ENCODE data around the gene TADA2A. TPM values are rescaled to one million over a fixed set of nuclear protein-coding genes. Genes with fewer than 3 reads are reported as not detected.

The TADA2A gene
- total and polyA plus RNA-seq, 2 of the 8 experiments (the other 6 are each of a cell fraction or from before 2014, with no cell fraction given) = 8.4 to 18.5 TPM

- DNase-seq (ENCODE audit: low read depth in 1 of 2, low spot score in 2 of 2) (no peak), FAIRE-seq (no peak)
- H2BK15ac ChIP-seq (ENCODE audit: low read length) = no peak overlapping the region
- TF ChIP-seq BRCA1 (IDR thresholded peaks at IDR 0.05; ENCODE audit: low read depth, low read length) (no peak), CREB1 (IDR thresholded peaks at IDR 0.05) (no peak), SP2 (IDR thresholded peaks at IDR 0.05; ENCODE audit: low read length) (no peak), SRF (IDR thresholded peaks at IDR 0.05; ENCODE audit: low read depth, low read length) (no peak), EP300 (IDR thresholded peaks at IDR 0.05; ENCODE audit: borderline replicate concordance in 1 of 2, low read depth in 2 of 2, low read length in 2 of 2) (no peak)
- no peak overlapping the region for H3K4me3 ChIP-seq (ENCODE audit: extremely low read depth in 1 of 4, insufficient read depth in 2 of 4, low read depth in 3 of 4, low read length in 4 of 4)
- peaks cover 0 to 3% of the 10 kb centered on the region in 2 experiments for H4K20me1 ChIP-seq (replicated peaks in 1 of 2; ENCODE audit: control insufficient read depth in 1 of 2, insufficient read depth in 2 of 2, low read length in 2 of 2)
- no peak overlapping the region for H3K18ac ChIP-seq (ENCODE audit: extremely low read depth, low read length)
- H3K79me2 ChIP-seq (ENCODE audit: control insufficient read depth in 1 of 2, insufficient read depth in 2 of 2, low read length in 2 of 2) = peaks cover 0 to 60% of the 10 kb centered on the region in 2 experiments; a peak in 2 of 4 replicates
- H2BK12ac ChIP-seq (ENCODE audit: low read depth, low read length) = no peak overlapping the region
- H3K4me2 ChIP-seq (ENCODE audit: insufficient read depth in 1 of 2, low read depth in 2 of 2, low read length in 2 of 2) = no peak overlapping the region
- H3K27me3 ChIP-seq (replicated peaks in 1 of 4; ENCODE audit: control insufficient read depth in 3 of 4, extremely low read depth in 1 of 4, insufficient read depth in 3 of 4, low read length in 3 of 4) = peaks cover 0 to 3% (median 0%) of the 10 kb centered on the region in 4 experiments; a peak in 3 of 7 replicates
- H4K91ac ChIP-seq (replicated peaks; ENCODE audit: insufficient read length, low read length) = no peak overlapping the region
- no peak overlapping the region for H3K27ac ChIP-seq (ENCODE audit: low read depth, low read length)
- POLR2A ChIA-PET (ENCODE audit: partially characterized antibody) = interaction anchor here (0.7 to 1.8 kb wide), 2 partner anchors 12 to 767 kb away, joined by 3 to 8 read pairs; no protein-coding TSS in a partner anchor
- H3K9me3 ChIP-seq (ENCODE audit: insufficient read depth in 2 of 2, low read depth in 1 of 2, low read length in 1 of 2) = no peaks in the 10 kb centered on the region
- H3K23ac ChIP-seq (ENCODE audit: insufficient read length) = no peak overlapping the region
- H3K36me3 ChIP-seq (ENCODE audit: control insufficient read depth in 2 of 4, insufficient read depth in 4 of 4, low read length in 3 of 4) = no peaks in the 10 kb centered on the region
- no peak overlapping the region for H3K9ac ChIP-seq (replicated peaks in 1 of 4; ENCODE audit: extremely low read depth in 1 of 4, low read depth in 3 of 4, low read length in 3 of 4)
- H2BK120ac ChIP-seq (replicated peaks; ENCODE audit: low read depth, low read length) = no peak overlapping the region
- peaks cover 11% of the 10 kb centered on the region for H3K23me2 ChIP-seq (ENCODE audit: low read depth, low read length)
- 93% methylated on average over 2 of the region's 2 CpGs; no CpG with 5 or more reads in 1 of the 2 experiments for WGBS, 2 experiments (ENCODE audit: extremely low coverage in 1 of 2, insufficient coverage in 1 of 2, insufficient read length in 1 of 2, insufficient replicate concordance in 2 of 2, low coverage in 1 of 2, low lambda C conversion rate in 2 of 2, missing lambda C conversion rate in 1 of 2)
- H4K8ac ChIP-seq (ENCODE audit: extremely low read depth, insufficient read depth, low read length) = no peak overlapping the region
- H3K4me1 ChIP-seq (replicated peaks in 1 of 4; ENCODE audit: control insufficient read depth in 3 of 4, insufficient read depth in 4 of 4, low read length in 3 of 4) = peaks cover 8 to 14% (median 11%) of the 10 kb centered on the region in 4 experiments
- no peak overlapping the region for H2BK5ac ChIP-seq (ENCODE audit: low read depth, low read length)
- CTCF ChIA-PET (ENCODE audit: partially characterized antibody) = interaction anchor here (0.7 to 2.9 kb wide), 3 partner anchors 13 to 34 kb away, joined by 3 to 17 read pairs (median 5); no protein-coding TSS in a partner anchor
- H3K79me1 ChIP-seq (ENCODE audit: low read depth, low read length) = peaks cover 4% of the 10 kb centered on the region; the same call in 1 of the 2 replicates
- H3K14ac ChIP-seq (ENCODE audit: insufficient read length) = no peak overlapping the region
- no peak overlapping the region for H2AFZ ChIP-seq (ENCODE audit: low read length)
- H3K4ac ChIP-seq (replicated peaks; ENCODE audit: insufficient read length, low read depth, low read length) = no peak overlapping the region
- H4K5ac ChIP-seq (ENCODE audit: insufficient read length, low read depth, low read length) = no peak overlapping the region
- no peak overlapping the region for H2AK5ac ChIP-seq (ENCODE audit: low read depth, low read length)
- no peak overlapping the region for H3K56ac ChIP-seq (replicated peaks; ENCODE audit: insufficient read length, low read depth, low read length)
- no peak overlapping the region for H2BK20ac ChIP-seq (ENCODE audit: low read length)
Observed at GRCh38 chr17:37493249-37494027, 86.8 kb downstream of the TADA2A start.
